HG02870 (cell line): ENCODE results near the gene HMX1.

Experiments used
- ATAC-seq: cut with Tn5 transposase; IDR thresholded peaks from one replicate; pipeline ENCODE4 v1.9.1; 2021; ENCODE audit warnings: mild to moderate bottlenecking, moderate library complexity; ENCODE audit not compliant: unreplicated experiment

HMX1 gene

GRCh38 chr4:8869002-8869897 lies 2.4 kb downstream of the HMX1 start:
- no peak for ATAC-seq

DNA sequence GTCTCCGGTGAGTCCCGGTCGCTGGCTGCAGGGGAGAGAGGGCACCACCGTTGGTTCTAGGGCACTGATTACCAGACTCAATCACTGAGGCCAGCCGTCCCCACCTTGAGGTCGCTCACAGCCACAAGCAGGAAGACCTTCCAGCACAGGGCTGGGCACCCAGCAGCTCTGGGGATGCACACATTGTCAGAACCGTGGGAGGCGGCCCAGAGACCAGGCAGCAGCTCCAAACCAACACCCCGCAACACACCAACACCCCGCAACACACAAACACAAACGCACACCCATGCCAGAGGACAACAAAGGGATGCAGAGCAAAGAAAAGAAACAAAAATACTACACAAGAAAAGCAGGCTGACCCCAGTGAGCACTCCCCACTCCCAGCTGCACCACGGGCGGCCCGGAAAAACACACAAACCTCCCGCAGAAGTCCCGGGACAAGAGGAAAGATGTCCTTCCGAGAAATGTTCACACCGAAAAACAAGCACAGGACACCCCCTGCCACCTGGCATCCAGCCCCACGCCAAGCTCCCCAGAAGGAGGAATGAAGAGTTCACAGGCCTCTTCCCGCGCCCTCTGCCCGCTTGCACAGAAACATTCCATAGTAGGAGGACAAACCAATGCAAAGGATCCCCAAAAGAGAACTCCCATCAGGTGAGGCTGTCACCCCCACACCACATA lies 3.2 kb downstream of the HMX1 start:
- ATAC-seq: no peak

GRCh38 chr4:8867624-8868320 lies 3.9 kb downstream of the HMX1 start:
- no peak for ATAC-seq

- ATAC-seq: no peak
Measured at GRCh38 chr4:8866828-8867623, 4.6 kb downstream of the HMX1 start.

GRCh38 chr4:8866421-8866820 lies 5.2 kb downstream of the HMX1 start:
- ATAC-seq: no peak

GRCh38 chr4:8865681-8866310 lies 5.8 kb downstream of the HMX1 start:
- ATAC-seq: no peak

- no peak for ATAC-seq
Measured at GRCh38 chr4:8864912-8865680, 6.5 kb downstream of the HMX1 start.

DNA sequence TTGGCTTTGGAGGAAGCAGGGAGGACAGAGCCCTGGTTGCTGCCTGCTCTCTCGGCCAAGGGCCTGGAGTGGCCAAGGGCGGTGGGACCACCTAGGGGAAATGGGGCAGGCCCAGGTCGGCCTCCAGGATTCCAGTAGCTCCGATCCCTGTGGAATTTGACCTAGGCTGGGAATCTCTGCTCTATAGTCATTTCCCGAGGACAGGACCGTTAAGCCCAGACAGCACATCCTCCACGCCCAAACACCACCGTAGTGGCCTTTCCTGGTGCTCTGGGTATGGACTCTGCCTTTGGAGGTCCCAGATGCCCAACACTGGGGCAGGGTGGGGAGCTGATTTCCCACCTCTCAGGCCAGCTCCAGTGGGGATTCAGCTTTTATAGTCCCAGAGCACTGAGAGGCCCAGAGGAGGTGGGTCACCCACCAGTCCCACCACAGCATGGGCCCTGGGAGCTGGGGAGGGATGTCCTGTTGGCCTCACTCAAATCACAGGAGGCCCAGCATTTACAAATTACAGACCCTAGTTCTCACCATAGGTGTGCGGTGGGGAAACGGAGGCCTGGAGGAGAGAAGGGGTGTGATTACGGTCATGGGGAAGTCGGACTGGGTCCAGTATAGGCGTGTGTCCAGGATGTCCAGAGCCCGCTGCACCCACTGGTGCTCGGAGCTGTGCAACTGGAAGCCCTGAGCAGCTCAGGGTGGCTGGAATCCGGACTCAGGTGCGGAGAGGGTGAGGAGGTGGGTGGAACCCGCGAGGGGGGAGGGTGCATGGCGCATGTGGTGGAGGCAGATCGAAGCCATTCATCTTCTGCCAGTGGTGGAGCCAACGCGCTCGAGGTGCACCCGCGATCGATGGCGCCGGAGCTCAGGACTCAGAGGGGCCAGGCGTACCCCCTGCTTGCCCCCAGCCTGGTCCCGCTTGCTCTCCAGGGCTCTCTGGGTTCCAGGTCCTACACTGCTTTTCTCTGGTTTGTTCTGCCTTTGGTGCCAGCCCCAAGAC lies 7.7 kb downstream of the HMX1 start:
- no peak for ATAC-seq

- no peak for ATAC-seq
Measured at GRCh38 chr4:8862800-8863685, 8.6 kb downstream of the HMX1 start.

DNA sequence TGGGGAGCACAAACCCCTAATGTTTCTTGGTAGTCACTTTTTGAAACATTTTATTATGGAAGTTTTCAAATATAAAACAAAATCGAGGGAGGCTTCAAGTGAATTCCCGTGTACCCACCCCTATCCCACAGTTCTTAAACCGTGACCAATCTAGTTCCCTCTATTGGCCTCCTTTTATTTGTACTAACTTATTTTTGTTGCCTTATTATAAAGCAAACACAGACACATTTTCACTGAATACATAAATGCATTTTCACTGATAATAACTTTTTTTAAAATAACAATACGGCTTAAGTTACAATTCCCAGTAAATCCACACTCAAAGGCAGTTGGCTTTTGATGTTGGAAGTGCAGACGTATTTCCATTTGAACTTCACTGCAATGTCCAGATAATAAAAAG lies 9.3 kb downstream of the HMX1 start:
- ATAC-seq: no peak

- ATAC-seq: no peak
Measured at GRCh38 chr4:8861576-8862295, 9.9 kb downstream of the HMX1 start.

GRCh38 chr4:8860892-8861575 lies 10.6 kb downstream of the HMX1 start:
- ATAC-seq: no peak

GRCh38 chr4:8860096-8860891 lies 11.3 kb downstream of the HMX1 start:
- no peak for ATAC-seq

- ATAC-seq: no peak
Measured at GRCh38 chr4:8859550-8860095, 12.0 kb downstream of the HMX1 start.

GRCh38 chr4:8858701-8859210 lies 12.9 kb downstream of the HMX1 start:
- ATAC-seq: no peak
